Stimulated activated CD4-positive, alpha-beta T cell treated with anti-CD3 and anti-CD28 coated beads, Interleukin-2, amount 100 ng/mL, for 48 hours (primary cell): ENCODE measurements around the gene LYSMD2.

Experiments used
- DNase-seq, 2 donors: peaks; one replicate each; pipeline ENCODE4 v3.0.0-alpha.2; 2020

The LYSMD2 gene

GRCh38 chr15:51718746-51719145 lies 18.7 kb downstream of the LYSMD2 start:
- no peak for DNase-seq

GRCh38 chr15:51718219-51718618 lies 19.2 kb downstream of the LYSMD2 start:
- no peak for DNase-seq

- DNase-seq, result no peak
Measured at GRCh38 chr15:51714911-51715310, 22.5 kb downstream of the LYSMD2 start.

DNA sequence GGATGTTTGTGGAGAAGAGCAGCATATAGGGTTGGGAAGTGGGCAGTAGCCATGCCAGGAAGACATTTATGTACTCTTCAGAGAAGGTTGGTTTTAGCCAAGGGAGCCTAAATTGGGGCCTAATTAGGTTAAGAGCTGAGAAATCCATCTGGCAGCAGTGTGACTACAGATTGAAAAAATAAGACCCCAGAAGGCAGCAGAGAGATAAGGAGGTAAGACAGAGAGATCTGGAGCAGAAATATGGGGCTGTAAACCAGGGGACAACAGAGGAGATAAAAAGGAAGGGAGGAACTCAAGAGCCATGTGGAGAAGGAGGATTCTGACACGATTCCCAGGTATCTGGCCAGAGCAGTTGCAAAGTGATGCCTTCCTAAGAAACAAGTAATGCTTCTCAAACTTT lies 23.3 kb downstream of the LYSMD2 start:
- no peak for DNase-seq

GRCh38 chr15:51709031-51709430 lies 28.4 kb downstream of the LYSMD2 start:
- no peak for DNase-seq

- DNase-seq, result no peak
Measured at GRCh38 chr15:51708013-51708412, 29.4 kb downstream of the LYSMD2 start.

DNA sequence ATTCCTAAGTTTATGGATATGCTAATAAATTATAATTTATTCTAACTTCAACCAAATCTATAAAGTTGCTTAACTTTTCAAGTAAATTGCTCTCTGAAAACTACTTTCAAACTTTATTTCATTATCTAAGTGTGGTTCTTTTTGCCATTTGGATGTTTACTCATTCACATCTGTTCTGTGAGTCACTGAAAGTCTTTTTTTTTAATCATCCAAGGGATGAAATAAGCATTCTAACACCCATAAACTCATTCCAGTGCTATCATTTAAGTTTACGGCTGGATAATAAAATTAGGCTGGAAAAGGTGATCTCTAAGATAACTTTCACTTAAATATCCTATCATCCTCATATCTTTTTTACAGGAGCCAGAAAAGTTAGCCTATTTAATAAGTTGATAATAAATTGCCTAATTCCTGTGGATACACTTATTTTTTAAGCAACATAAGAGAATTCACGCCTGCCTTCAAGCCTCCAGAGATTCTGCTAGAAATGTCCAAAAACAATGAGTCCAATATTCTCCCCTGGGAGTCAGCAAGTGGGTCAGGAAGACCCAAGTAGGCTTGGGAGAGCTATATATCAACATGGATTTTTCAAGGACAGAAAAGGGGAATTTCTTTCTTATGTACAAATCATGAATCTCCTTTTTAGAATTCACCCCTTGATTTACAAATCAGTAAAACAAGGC lies 30.4 kb downstream of the LYSMD2 start:
- no peak for DNase-seq

DNA sequence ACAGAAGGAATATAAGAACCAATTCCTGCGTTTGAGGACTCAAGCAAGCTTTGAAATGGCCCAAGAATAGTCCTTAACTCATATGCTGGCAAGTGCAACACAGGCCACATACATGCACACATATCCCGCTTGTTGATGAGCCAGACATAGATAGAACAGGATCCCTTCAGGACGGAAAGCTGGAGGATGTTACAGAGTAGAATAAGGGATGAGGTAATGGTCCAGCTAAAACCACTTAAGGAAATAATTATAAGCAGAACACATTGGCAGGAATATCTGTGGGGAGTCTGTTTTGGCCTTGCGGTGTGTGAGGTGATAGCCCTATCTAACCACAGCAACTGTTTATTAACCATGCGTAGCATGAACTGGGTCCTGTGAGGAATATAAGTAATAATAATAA lies 31.2 kb downstream of the LYSMD2 start:
- no peak for DNase-seq

DNA sequence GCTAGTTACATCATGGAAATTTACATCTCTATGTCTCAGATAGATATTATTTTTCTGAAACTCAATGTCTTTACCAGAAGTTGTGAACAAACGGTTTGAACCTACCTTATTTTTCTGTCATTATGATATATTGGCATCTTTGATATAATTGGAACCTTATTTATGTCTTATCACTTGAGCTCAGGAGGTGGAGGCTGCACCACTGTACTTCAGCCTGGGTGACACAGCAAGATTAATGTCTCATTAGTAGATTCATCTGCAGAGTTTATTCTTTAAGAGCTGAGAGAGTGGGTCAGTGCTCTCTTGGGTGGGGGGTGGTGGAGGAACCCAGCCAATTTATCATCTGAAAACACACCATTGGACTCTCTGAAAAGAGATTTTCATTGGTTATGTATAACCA lies 34.7 kb downstream of the LYSMD2 start:
- no peak for DNase-seq

- DNase-seq, result no peak
Measured at GRCh38 chr15:51699373-51699772, 38.1 kb downstream of the LYSMD2 start.

GRCh38 chr15:51697163-51697562 lies 40.3 kb downstream of the LYSMD2 start:
- DNase-seq, result no peak

DNA sequence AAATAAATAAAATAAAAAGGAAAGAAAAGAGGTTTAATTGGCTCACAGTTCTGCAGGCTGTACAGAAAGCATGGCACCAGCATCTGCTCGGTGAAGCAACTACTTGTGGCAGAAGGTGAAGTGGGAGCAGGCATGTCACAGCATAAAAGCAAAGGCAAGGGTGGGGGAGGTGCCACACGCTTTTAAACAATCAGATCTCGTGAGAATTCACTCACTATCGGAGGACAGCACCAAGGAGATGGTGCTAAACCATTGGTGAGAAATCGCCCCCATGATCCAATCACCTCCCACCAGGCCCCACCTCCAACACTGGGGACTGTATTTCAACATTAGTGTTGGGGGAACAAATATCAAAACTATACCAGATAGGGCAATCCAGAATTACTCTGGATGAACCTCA lies 40.9 kb downstream of the LYSMD2 start:
- DNase-seq, result no peak

GRCh38 chr15:51692154-51692553 lies 45.3 kb downstream of the LYSMD2 start:
- DNase-seq, result no peak

DNA sequence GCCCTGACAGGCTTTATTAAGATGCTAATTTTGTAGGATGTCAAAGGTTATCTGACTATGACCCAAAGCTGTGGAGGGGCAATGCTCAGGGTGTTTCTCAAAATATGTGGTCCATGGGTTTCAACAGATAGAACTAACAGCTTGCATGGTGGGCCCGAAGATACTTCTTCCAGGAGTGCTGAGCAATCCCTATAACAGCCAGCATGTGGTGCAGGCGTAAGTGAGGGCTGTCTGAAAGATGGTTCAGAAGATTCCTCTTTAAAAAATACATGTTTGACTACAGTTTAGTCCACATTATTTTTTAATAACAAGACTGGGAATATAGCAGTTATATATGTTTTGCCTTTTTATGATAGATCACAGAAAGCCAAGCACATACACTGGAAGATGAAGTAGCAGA lies 48.6 kb downstream of the LYSMD2 start:
- no peak for DNase-seq

GRCh38 chr15:51687565-51687964 lies 49.9 kb downstream of the LYSMD2 start:
- DNase-seq, result no peak

DNA sequence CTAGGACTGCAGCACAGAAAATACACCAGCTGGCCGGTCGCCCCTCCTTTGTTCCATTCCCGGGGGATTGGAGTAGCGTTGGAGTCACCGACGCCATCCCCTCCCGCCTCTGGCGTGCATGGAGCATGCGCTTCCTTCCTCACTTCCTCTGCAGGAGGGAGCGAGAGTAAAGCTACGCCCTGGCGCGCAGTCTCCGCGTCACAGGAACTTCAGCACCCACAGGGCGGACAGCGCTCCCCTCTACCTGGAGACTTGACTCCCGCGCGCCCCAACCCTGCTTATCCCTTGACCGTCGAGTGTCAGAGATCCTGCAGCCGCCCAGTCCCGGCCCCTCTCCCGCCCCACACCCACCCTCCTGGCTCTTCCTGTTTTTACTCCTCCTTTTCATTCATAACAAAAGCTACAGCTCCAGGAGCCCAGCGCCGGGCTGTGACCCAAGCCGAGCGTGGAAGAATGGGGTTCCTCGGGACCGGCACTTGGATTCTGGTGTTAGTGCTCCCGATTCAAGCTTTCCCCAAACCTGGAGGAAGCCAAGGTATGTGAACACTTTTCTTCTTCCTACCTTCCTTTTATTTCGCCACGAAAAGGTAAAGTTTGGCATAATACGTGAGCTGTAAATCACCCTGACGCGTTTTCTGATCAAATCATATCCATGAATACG lies 56.0 kb downstream of the LYSMD2 start, which contains the start of gene SCG3:
TSS of gene SCG3 (plus strand) at position 201 of the 661 bp plus-strand sequence. CDS start at position 454, 253 bp downstream.
- DNase-seq, result peak; percentile 58 to 71

DNA sequence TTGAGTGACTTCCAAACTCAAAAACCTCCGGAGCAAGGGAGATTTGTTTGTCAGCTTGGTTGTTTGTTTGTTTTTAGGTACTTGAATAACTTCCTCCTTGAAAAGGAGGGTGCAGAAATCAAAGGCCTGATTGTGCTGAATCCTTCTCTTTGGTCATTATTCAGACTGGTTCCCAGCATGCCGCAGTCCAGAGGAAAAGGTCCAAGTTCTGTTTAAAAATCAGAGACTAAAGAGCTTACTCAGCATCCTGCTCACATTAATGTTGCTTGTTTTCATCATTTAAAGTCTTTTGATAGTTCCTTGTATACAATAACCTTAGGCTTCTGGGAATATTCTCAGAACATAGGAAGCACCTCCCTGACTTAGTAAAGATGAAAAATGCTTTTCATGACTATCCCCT lies 57.1 kb downstream of the LYSMD2 start:
- no peak for DNase-seq

- DNase-seq, result no peak
Measured at GRCh38 chr15:51678096-51678495, 59.4 kb downstream of the LYSMD2 start.

DNA sequence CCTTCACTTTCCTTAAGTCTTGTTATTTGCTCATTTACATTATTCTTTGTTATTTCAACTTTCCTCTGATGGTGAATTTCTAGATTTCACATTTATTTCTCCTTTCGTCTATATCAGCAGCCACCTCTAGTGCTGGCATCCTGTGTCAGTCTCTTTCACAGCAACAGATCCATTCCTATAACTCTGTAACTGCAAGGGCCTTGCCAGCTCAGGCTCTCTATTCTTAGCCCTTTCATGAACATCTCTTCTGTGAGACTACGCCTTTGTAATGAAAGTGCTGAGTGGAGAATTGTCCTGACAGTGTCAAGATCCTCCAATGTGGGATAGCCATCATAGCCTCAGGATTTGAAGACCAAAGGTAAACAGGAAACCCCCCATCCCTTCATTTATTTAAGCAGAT lies 60.0 kb downstream of the LYSMD2 start:
- no peak for DNase-seq

DNA sequence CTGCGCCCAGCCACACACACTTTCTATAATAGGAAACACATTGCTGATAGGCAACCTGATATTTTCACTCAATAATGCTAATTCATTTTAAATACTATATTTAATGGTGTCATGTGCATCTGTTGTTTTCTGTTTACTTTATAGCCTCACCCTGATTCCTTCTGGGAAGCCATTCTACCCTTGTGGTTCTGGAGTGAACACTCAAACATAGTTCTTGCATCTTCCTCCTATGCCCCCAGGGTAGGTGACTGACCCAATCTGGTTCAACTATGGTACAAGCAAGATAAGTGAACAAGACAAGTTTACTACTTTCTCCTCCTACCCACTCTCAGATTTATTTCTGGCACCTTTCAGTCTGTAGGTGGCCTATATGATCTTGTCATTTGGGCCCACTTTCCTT lies 60.4 kb downstream of the LYSMD2 start:
- DNase-seq, result no peak

DNA sequence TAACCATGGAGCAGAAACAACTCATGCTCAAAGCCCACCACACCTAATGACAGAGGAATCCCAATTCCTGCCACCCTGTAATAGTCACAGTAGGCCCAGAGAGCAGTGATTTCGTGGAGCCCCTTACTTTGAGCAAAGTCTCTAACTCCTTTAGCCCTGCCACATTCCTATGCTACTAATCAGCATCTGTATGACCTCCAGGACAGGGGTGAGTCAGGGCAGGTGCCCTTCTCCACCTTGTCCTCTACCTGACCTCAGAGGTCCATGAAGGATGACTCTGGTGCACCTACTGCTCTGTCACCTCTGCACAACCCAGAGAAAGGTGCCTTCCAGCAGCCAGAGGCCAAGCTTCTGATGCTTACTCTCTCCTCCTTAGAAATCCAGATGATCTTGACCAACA lies 62.2 kb downstream of the LYSMD2 start:
- DNase-seq, result no peak
